Choroid plexus epithelial cell (primary cell): ENCODE measurements around the gene MCAM.

Experiments used
- DNase-seq: peaks from one replicate; pipeline ENCODE4 v3.0.0-alpha.2; 2010; ENCODE audit warnings: low read depth
- H3K4me3 ChIP-seq: 2 replicates; pipeline ENCODE4 v1.5.1; 2011; ENCODE audit warnings: low read depth, mild to moderate bottlenecking, control low read depth, low read length, moderate library complexity
- CTCF ChIP-seq: conservative IDR thresholded peaks from 2 replicates; pipeline ENCODE4 v1.5.1; 2011; ENCODE audit warnings: low read depth, mild to moderate bottlenecking, control low read depth, inconsistent platforms, low read length, moderate library complexity

Gene MCAM

GRCh38 chr11:119339589-119340334 is 22.8 kb upstream of the MCAM start:
- peak; percentile 48 for DNase-seq
- peak overlapping the region; percentile 44 for H3K4me3 ChIP-seq
- TF ChIP-seq CTCF, result peak; percentile 61

GRCh38 chr11:119338965-119339588 is 22.1 kb upstream of the MCAM start:
- DNase-seq, result no peak
- H3K4me3 ChIP-seq, result peak overlapping the region; percentile 44
- no peak for TF ChIP-seq CTCF

- peak; percentile 76 for DNase-seq
- H3K4me3 ChIP-seq, result no peak overlapping the region
- peak; percentile 87 for TF ChIP-seq CTCF
Observed at GRCh38 chr11:119338318-119338890, 21.5 kb upstream of the MCAM start.

GRCh38 chr11:119337581-119338317 is 20.8 kb upstream of the MCAM start:
- TF ChIP-seq CTCF, result no peak
- H3K4me3 ChIP-seq, result no peak overlapping the region
- DNase-seq, result no peak

- no peak overlapping the region for H3K4me3 ChIP-seq
- no peak for TF ChIP-seq CTCF
- DNase-seq, result no peak
Observed at GRCh38 chr11:119336744-119337469, 20.0 kb upstream of the MCAM start.
